ENCODE data around the gene SCP2. TPM values are rescaled to one million over a fixed set of nuclear protein-coding genes. Genes with fewer than 3 reads are reported as not detected.
A peak's percentile ranks its signal among the peaks of the same experiment; 100 is the strongest.

Gene SCP2
- total and polyA plus RNA-seq, 7 donors = 49.3 to 96.9 (median 88.3) TPM

- no peak overlapping the region for H3K27ac ChIP-seq
- DNase-seq (no peak), ATAC-seq (no peak)
- intact Hi-C loops (cut with DNase I) = no loop called here
- H3K9me3 ChIP-seq = no peaks in the 10 kb centered on the region
- TF ChIP-seq CTCF (IDR thresholded peaks at IDR 0.05) = no peak
- no peaks in the 10 kb centered on the region for H3K4me1 ChIP-seq
- H3K36me3 ChIP-seq (ENCODE audit: insufficient read depth in 1 of 2, low read depth in 1 of 2) = peaks cover 10 to 31% of the 10 kb centered on the region in 2 donors
- no peak overlapping the region for H3K4me3 ChIP-seq
- H3K27me3 ChIP-seq (ENCODE audit: insufficient read depth in 3 of 3, low read length in 2 of 3) = no peaks in the 10 kb centered on the region
- WGBS, 3 donors = 77 to 85% (median 83%) methylated on average over 4 of the region's 4 CpGs
These were observed 110.1 kb downstream of the SCP2 start for GRCh38 chr1:53037159-53037558.

- peaks cover 10 to 26% of the 10 kb centered on the region in 2 donors for H3K36me3 ChIP-seq (ENCODE audit: insufficient read depth in 1 of 2, low read depth in 1 of 2)
- H3K4me1 ChIP-seq = no peaks in the 10 kb centered on the region
- H3K27me3 ChIP-seq (ENCODE audit: insufficient read depth in 3 of 3, low read length in 2 of 3) = no peaks in the 10 kb centered on the region
- peak in 1 of 2 donors; percentile 28 for DNase-seq
- WGBS, 3 donors = 80 to 91% (median 86%) methylated on average over 3 of the region's 3 CpGs
- no peaks in the 10 kb centered on the region for H3K9me3 ChIP-seq
- no peak overlapping the region for H3K4me3 ChIP-seq
- no peak for TF ChIP-seq CTCF (IDR thresholded peaks at IDR 0.05)
- intact Hi-C loops (cut with DNase I) = no loop called here
- no peak overlapping the region for H3K27ac ChIP-seq
- no peak for ATAC-seq
These were observed 111.5 kb downstream of the SCP2 start for GRCh38 chr1:53038566-53038965.

- Histone ChIP-seq H3K9me3 (no peaks in the 10 kb centered on the region), H3K4me1 (peaks cover 8% of the 10 kb centered on the region), H3K4me3 (no peak overlapping the region), H3K27ac (no peak overlapping the region), H3K36me3 (ENCODE audit: insufficient read depth in 1 of 2, low read depth in 1 of 2) (peaks cover 10 to 32% of the 10 kb centered on the region in 2 donors), H3K27me3 (ENCODE audit: insufficient read depth in 3 of 3, low read length in 2 of 3) (no peaks in the 10 kb centered on the region)
- no peak for TF ChIP-seq CTCF (IDR thresholded peaks at IDR 0.05)
- intact Hi-C loops (cut with DNase I) = no loop called here
- no peak for DNase-seq
- no peak for ATAC-seq
These were observed 116.2 kb downstream of the SCP2 start for GRCh38 chr1:53043271-53043670.

GRCh38 chr1:53044926-53045325 is 117.8 kb downstream of the SCP2 start:
- TF ChIP-seq CTCF (IDR thresholded peaks at IDR 0.05) = no peak
- Histone ChIP-seq H3K27ac (no peak overlapping the region), H3K36me3 (ENCODE audit: insufficient read depth in 1 of 2, low read depth in 1 of 2) (peaks cover 3 to 25% of the 10 kb centered on the region in 2 donors), H3K27me3 (ENCODE audit: insufficient read depth in 3 of 3, low read length in 2 of 3) (no peaks in the 10 kb centered on the region), H3K4me3 (no peak overlapping the region), H3K9me3 (no peaks in the 10 kb centered on the region), H3K4me1 (peaks cover 8% of the 10 kb centered on the region)
- 82 to 89% (median 84%) methylated on average over 5 of the region's 5 CpGs for WGBS, 3 donors
- no peak for ATAC-seq
- no peak for DNase-seq
- intact Hi-C loops (cut with DNase I) = no loop called here

GRCh38 chr1:53046930-53047329 is 119.9 kb downstream of the SCP2 start:
- intact Hi-C loops (cut with DNase I) = no loop called here
- H3K27me3 ChIP-seq (ENCODE audit: insufficient read depth in 3 of 3, low read length in 2 of 3) = no peaks in the 10 kb centered on the region
- H3K36me3 ChIP-seq (ENCODE audit: insufficient read depth in 1 of 2, low read depth in 1 of 2) = peaks cover 0 to 29% of the 10 kb centered on the region in 2 donors
- no peak overlapping the region for H3K4me3 ChIP-seq
- WGBS, 3 donors = 7 to 20% (median 11%) methylated on average over 2 of the region's 2 CpGs
- H3K9me3 ChIP-seq = no peaks in the 10 kb centered on the region
- H3K4me1 ChIP-seq = peaks cover 8% of the 10 kb centered on the region
- DNase-seq (no peak), ATAC-seq (no peak)
- H3K27ac ChIP-seq = no peak overlapping the region
- TF ChIP-seq CTCF (IDR thresholded peaks at IDR 0.05) = no peak
